CD4-positive, alpha-beta memory T cell (primary cell): ENCODE data around the gene MAST4. TPM values are rescaled to one million over a fixed set of nuclear protein-coding genes. Genes with fewer than 3 reads are reported as not detected.

Experiments
- CTCF ChIA-PET: fragments of 350-600 bp; sonication (Branson Sonifier 250); formaldehyde crosslinking; loops from one replicate; lab custom pipeline; 2021; ENCODE audit warnings: inconsistent platforms; ENCODE audit not compliant: partially characterized antibody; lab: Charles Lee
- POLR2A ChIA-PET: fragments of 350-600 bp; sonication (Branson Sonifier 250); formaldehyde crosslinking; loops from one replicate; lab custom pipeline; 2021; ENCODE audit not compliant: partially characterized antibody; lab: Charles Lee
- DNase-seq, 5 donors: peaks; one replicate each; pipeline versions ENCODE4 v3.0.0 to v3.0.0-alpha.2; 2020 to 2022; ENCODE audit warnings: mixed read lengths in 1 of 5
- H3K27ac ChIP-seq: one replicate; pipeline ENCODE4 v1.7.0; 2013; ENCODE audit warnings: low read depth, low read length
- H3K27me3 ChIP-seq: 2 replicates; pipeline ENCODE4 v1.7.0; 2013; ENCODE audit warnings: mild to moderate bottlenecking, low read length, moderate library complexity; ENCODE audit not compliant: insufficient read depth
- H3K36me3 ChIP-seq: 2 replicates; pipeline ENCODE4 v1.7.0; 2013; ENCODE audit warnings: mild to moderate bottlenecking, low read length, moderate library complexity; ENCODE audit not compliant: insufficient read depth
- H3K4me1 ChIP-seq: 2 replicates; pipeline ENCODE4 v1.7.0; 2013; ENCODE audit warnings: mild to moderate bottlenecking, low read length, moderate library complexity; ENCODE audit not compliant: insufficient read depth
- H3K4me3 ChIP-seq, 2 donors: one replicate each; pipeline ENCODE4 v1.7.0; 2013; ENCODE audit warnings: low read length in 2 of 2, mild to moderate bottlenecking in 1 of 2
- H3K9me3 ChIP-seq, 2 donors: one replicate each; pipeline ENCODE4 v1.7.0; 2013; ENCODE audit warnings: low read length in 2 of 2, control low read depth in 1 of 2; ENCODE audit not compliant: control insufficient read depth in 1 of 2
- H3K27ac Mint-ChIP-seq, 7 donors: one replicate each; pipeline ENCODE4 v1.8.0; 2020 to 2021; ENCODE audit warnings: mixed read lengths in 7 of 7, mild to moderate bottlenecking in 6 of 7, inconsistent platforms in 3 of 7, moderate library complexity in 3 of 7
- H3K27me3 Mint-ChIP-seq, 2 donors: one replicate each; pipeline ENCODE4 v1.8.0; 2020 to 2021; ENCODE audit warnings: mixed read lengths in 2 of 2
- H3K36me3 Mint-ChIP-seq, 2 donors: one replicate each; pipeline ENCODE4 v1.8.0; 2020 to 2021; ENCODE audit warnings: mixed read lengths in 2 of 2, inconsistent platforms in 1 of 2, mild to moderate bottlenecking in 1 of 2
- H3K4me1 Mint-ChIP-seq, 4 donors: one replicate each; pipeline ENCODE4 v1.8.0; 2020 to 2021; ENCODE audit warnings: mixed read lengths in 4 of 4, mild to moderate bottlenecking in 1 of 4
- H3K4me3 Mint-ChIP-seq, 8 donors: one replicate each; pipeline ENCODE4 v1.8.0; 2020 to 2021; ENCODE audit warnings: mixed read lengths in 8 of 8, mild to moderate bottlenecking in 7 of 8, moderate library complexity in 6 of 8, inconsistent platforms in 3 of 8
- H3K9me3 Mint-ChIP-seq, 8 donors: one replicate each; pipeline ENCODE4 v1.8.0; 2020 to 2021; ENCODE audit warnings: mixed read lengths in 8 of 8, mild to moderate bottlenecking in 5 of 8, inconsistent platforms in 3 of 8, moderate library complexity in 1 of 8
- intact Hi-C: fragments of 100-400 bp; cut with micrococcal nuclease; formaldehyde crosslinking; loops from one replicate; pipeline ENCODE4 v1.15.1; 2023
- polyA plus RNA-seq, 2 donors: library from polyadenylated mRNA; unstranded; fragments of 300-500 nt; fragmentation: Illumina TruSeq; gene quantifications; one replicate each; pipeline ENCODE4 v1.2.3, GENCODE V29; 2021
- total RNA-seq, 2 experiments: library from RNA; stranded (reverse); gene quantifications; one replicate each; pipeline ENCODE4 v1.2.3, GENCODE V29; 2021

The MAST4 gene
- total and polyA plus RNA-seq, 4 experiments from 2014 or later, result 9.2 to 27.0 (median 21.3) TPM

DNA sequence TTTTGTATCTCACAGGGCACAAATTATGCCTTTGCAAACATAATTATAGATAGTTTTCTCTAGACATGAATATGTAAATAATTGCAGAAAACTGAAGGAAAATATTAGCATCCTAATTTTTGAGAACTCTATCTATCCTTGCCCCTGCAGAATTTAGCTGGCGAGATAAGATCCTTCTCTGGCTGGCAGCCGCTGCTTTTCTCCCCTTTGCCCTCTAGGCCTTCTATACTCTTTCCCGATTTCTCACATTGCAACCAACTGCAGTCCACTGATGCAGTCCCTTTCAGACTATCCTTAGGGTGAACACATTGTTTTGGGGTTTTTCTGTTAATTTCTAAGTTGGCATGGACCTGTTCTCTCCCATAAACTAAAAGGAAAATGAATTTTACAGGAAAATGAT, 509.1 kb downstream of the MAST4 start:
- H3K36me3 ChIP-seq, result peaks cover 11% of the 10 kb centered on the region
- peaks cover under 1 to 3% (median 3%) of the 10 kb centered on the region in 4 donors for H3K4me1 Mint-ChIP-seq

DNA sequence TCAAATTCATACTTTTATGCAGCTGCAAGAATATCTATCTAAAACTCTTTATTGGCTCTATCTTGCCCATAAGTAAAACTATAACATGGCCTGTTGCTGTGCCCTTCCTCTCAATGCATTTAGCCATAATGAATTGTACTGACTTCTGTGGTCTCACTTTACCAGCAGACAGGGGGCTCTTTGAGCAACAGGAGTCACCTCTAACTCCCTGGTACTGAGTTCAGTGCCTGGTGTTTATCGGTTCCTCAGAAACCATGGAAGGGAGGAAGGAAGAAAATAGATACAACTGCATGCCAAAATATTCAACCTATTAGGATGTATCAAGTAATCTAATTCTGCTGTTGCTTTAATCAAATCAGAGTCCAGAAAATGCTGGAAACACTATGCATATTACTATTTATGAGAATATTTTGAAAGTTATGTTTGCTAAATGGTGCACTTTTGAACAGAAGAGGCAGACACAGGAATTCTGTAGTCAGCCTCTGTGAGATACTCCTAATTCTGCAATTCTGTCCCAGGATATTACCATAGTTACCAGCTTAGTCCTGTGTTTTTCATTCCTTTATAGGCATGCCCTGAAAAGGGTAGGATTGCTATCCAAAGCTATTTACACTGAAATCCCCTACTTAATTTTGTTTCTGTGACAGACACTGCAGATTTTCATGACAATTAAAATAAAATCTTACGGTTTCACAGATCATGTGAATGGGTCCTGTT, 510.6 kb downstream of the MAST4 start:
- peaks cover 60 to 63% of the 10 kb centered on the region in 2 donors for H3K36me3 Mint-ChIP-seq
- ChIA-PET CTCF (interaction anchor here (1.6 kb wide), 1 partner anchor 11 kb away, joined by 3 read pairs; no protein-coding TSS in a partner anchor), POLR2A (no interaction called here)
- H3K9me3 Mint-ChIP-seq, result peaks cover 0 to 2% (median 0%) of the 10 kb centered on the region in 8 donors
- Histone ChIP-seq H3K27ac (no peak overlapping the region), H3K36me3 (peaks cover 9% of the 10 kb centered on the region), H3K4me1 (no peaks in the 10 kb centered on the region), H3K9me3 (no peaks in the 10 kb centered on the region), H3K4me3 (no peak overlapping the region), H3K27me3 (no peaks in the 10 kb centered on the region)
- no peak for DNase-seq
- intact Hi-C loops, result loop anchor here (10.0 kb wide), 1 partner anchor 122 kb away; no protein-coding TSS in a partner anchor
- H3K27ac Mint-ChIP-seq, result peak overlapping the region in 1 of 7 donors; percentile 43
- H3K27me3 Mint-ChIP-seq, result no peaks in the 10 kb centered on the region
- no peak overlapping the region for H3K4me3 Mint-ChIP-seq
- no peaks in the 10 kb centered on the region for H3K4me1 Mint-ChIP-seq

More for the DNA sequence above, 509.1 kb downstream of the MAST4 start:
- Histone ChIP-seq H3K27ac (no peak overlapping the region), H3K9me3 (no peaks in the 10 kb centered on the region), H3K4me1 (no peaks in the 10 kb centered on the region), H3K4me3 (no peak overlapping the region), H3K27me3 (no peaks in the 10 kb centered on the region)
- intact Hi-C loops, result loop anchor here (10.0 kb wide), 1 partner anchor 120 kb away; no protein-coding TSS in a partner anchor
- Mint-ChIP-seq H3K36me3 (peaks cover 51 to 65% of the 10 kb centered on the region in 2 donors), H3K27me3 (no peaks in the 10 kb centered on the region), H3K4me3 (no peak overlapping the region), H3K9me3 (peaks cover 0 to 2% (median 0%) of the 10 kb centered on the region in 8 donors), H3K27ac (no peak overlapping the region)
- ChIA-PET CTCF (no interaction called here), POLR2A (no interaction called here)
- DNase-seq, result no peak

DNA sequence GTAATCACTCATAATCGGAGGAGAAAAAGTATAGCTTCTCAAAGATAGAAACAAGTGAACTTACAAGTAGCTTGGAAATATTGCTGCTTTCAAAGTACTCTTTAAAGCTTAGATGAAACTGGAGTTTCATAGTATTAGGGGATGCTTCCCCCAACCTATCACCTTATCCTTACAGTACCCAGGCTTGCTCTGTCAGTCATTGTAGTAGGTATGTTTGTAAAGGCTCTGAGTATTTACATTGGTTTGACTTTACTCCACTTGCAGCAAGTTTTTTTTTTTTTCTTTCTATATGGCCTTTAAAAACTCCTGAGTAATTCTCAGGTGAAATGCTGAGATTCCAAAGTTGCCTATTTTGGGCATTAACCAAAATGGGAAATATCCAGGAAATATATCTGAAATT, 515.6 kb downstream of the MAST4 start:
- no peak overlapping the region for H3K27ac Mint-ChIP-seq
- ChIA-PET POLR2A (no interaction called here), CTCF (no interaction called here)
- peaks cover 47 to 50% of the 10 kb centered on the region in 2 donors for H3K36me3 Mint-ChIP-seq
- no peaks in the 10 kb centered on the region for H3K9me3 Mint-ChIP-seq
- Histone ChIP-seq H3K9me3 (no peaks in the 10 kb centered on the region), H3K4me1 (no peaks in the 10 kb centered on the region), H3K4me3 (no peak overlapping the region), H3K27ac (no peak overlapping the region), H3K27me3 (no peaks in the 10 kb centered on the region), H3K36me3 (peaks cover 10% of the 10 kb centered on the region)
- H3K4me3 Mint-ChIP-seq, result no peak overlapping the region
- no peaks in the 10 kb centered on the region for H3K4me1 Mint-ChIP-seq
- DNase-seq, result no peak
- no peaks in the 10 kb centered on the region for H3K27me3 Mint-ChIP-seq
- intact Hi-C loops, result no loop called here

DNA sequence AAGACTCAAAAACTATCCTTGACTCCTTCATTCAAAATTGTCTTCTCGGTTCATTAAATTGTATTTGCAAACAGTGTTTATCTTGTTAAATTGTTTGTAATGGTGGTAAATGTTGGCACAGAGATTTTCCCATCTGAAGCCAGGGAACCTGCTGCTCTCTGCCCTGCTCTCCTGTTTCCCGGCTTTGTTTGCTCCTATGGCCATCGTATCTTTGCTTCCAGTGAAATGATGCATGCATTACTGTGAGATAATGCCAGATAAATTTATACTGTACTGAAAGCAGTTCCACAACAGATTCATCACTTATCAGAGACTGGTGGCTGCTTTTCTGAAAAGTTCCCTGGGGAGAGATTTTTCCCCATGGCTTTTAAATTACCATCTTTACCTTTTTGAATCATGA, 519.1 kb downstream of the MAST4 start:
- H3K4me1 Mint-ChIP-seq, result no peaks in the 10 kb centered on the region
- no peak overlapping the region for H3K4me3 ChIP-seq
- peaks cover 57 to 61% of the 10 kb centered on the region in 2 donors for H3K36me3 Mint-ChIP-seq

DNA sequence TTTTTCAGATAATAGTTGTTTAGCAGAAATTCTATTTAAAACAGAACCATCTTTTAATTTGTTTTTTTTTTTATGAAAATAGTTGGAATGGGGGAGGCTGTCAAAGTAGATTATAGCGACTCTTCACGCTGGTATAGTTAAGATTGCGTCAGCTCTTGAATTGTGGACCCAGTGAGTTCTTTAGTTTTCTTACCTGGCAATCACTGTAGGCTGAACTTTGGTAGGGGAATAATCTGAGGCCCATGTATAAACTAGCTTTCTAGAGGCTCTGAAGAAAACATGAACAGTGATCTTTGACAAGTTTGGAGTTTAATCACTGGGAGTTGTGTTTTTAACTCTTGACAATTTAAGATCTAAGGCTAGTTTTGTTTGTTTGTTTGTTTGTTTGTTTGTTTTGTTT, 519.6 kb downstream of the MAST4 start:
- Histone ChIP-seq H3K4me3 (no peak overlapping the region), H3K4me1 (no peaks in the 10 kb centered on the region), H3K27ac (no peak overlapping the region), H3K9me3 (no peaks in the 10 kb centered on the region), H3K27me3 (no peaks in the 10 kb centered on the region), H3K36me3 (peaks cover 10% of the 10 kb centered on the region)
- H3K4me3 Mint-ChIP-seq, result no peak overlapping the region
- CTCF ChIA-PET, result no interaction called here
- no peak overlapping the region for H3K27ac Mint-ChIP-seq
- DNase-seq, result no peak
- no peaks in the 10 kb centered on the region for H3K9me3 Mint-ChIP-seq
- intact Hi-C loops, result no loop called here
- peaks cover 55 to 58% of the 10 kb centered on the region in 2 donors for H3K36me3 Mint-ChIP-seq
- POLR2A ChIA-PET, result no interaction called here
- H3K27me3 Mint-ChIP-seq, result no peaks in the 10 kb centered on the region
- H3K4me1 Mint-ChIP-seq, result no peaks in the 10 kb centered on the region

More for the DNA sequence above, 519.1 kb downstream of the MAST4 start:
- Histone ChIP-seq H3K36me3 (peaks cover 10% of the 10 kb centered on the region), H3K27ac (no peak overlapping the region), H3K27me3 (no peaks in the 10 kb centered on the region), H3K4me1 (no peaks in the 10 kb centered on the region), H3K9me3 (no peaks in the 10 kb centered on the region)
- ChIA-PET POLR2A (no interaction called here), CTCF (no interaction called here)
- Mint-ChIP-seq H3K4me3 (no peak overlapping the region), H3K9me3 (no peaks in the 10 kb centered on the region), H3K27me3 (no peaks in the 10 kb centered on the region), H3K27ac (no peak overlapping the region)
- no peak for DNase-seq
- intact Hi-C loops, result no loop called here

DNA sequence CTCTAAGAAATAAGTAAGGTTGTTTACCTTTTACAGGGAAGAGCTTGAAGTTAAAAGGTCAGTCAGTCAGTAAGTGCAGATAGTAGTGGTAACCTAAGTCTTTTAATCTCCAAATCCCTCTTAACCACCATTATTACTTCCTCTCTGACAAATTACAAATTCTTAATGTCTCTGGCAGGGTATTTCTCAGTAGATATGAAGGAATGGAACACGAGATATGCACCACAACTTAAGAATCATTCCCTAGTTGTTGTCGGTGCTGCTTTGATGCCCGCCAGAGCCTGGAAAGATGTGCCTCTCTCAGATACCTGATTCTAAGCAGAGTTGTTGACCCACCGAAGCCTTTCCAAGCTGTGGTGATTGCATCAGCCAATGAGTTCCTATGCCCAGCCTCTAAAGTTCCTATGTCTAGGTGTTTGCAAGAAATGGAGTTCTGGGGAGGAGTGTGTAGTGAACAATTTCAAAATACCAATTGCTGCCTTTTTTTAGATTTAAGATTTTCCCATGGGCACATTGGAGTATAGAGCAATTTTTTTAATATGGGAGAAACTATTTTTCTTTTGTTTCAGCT, 521.9 kb downstream of the MAST4 start:
- intact Hi-C loops, result no loop called here
- POLR2A ChIA-PET, result no interaction called here
- Mint-ChIP-seq H3K27ac (no peak overlapping the region), H3K27me3 (no peaks in the 10 kb centered on the region), H3K9me3 (no peaks in the 10 kb centered on the region), H3K36me3 (peaks cover 53 to 55% of the 10 kb centered on the region in 2 donors), H3K4me1 (no peaks in the 10 kb centered on the region), H3K4me3 (no peak overlapping the region)
- no peaks in the 10 kb centered on the region for H3K27me3 ChIP-seq
- no peak for DNase-seq
- no peak overlapping the region for H3K27ac ChIP-seq
- CTCF ChIA-PET, result interaction anchor here (1.0 to 1.3 kb wide), 2 partner anchors 11 to 18 kb away, joined by 3 read pairs; no protein-coding TSS in a partner anchor
- H3K4me3 ChIP-seq, result no peak overlapping the region
- no peaks in the 10 kb centered on the region for H3K4me1 ChIP-seq
- H3K9me3 ChIP-seq, result no peaks in the 10 kb centered on the region
- H3K36me3 ChIP-seq, result peaks cover 3% of the 10 kb centered on the region

DNA sequence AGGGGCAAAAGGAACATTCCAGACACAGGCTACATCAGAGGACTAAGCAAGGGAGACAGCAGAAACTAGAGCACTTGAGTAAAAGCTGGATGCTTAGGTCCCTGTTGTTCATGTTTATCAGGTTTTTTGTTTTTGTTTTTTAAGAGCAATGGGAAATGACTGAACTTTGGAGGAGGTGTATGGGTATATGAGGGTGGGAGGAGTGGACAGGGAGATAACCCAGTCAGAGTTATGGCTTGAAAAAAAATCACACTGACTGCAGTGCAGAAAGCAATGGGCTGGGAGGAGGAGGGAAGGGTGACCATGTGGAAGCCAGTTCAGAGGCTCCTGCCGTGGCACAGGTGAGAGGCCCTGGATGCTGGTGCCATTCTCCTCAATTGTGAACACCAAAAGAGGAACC, 522.8 kb downstream of the MAST4 start:
- no peak overlapping the region for H3K27ac Mint-ChIP-seq
- CTCF ChIA-PET, result interaction anchor here (1.0 kb wide), 1 partner anchor 17 kb away, joined by 3 read pairs; no protein-coding TSS in a partner anchor
- H3K9me3 Mint-ChIP-seq, result no peaks in the 10 kb centered on the region

More for the DNA sequence above, 522.8 kb downstream of the MAST4 start:
- intact Hi-C loops, result no loop called here
- Mint-ChIP-seq H3K4me3 (no peak overlapping the region), H3K4me1 (no peaks in the 10 kb centered on the region), H3K36me3 (peaks cover 50 to 53% of the 10 kb centered on the region in 2 donors), H3K27me3 (no peaks in the 10 kb centered on the region)
- no peaks in the 10 kb centered on the region for H3K4me1 ChIP-seq
- POLR2A ChIA-PET, result no interaction called here
- H3K4me3 ChIP-seq, result no peak overlapping the region
- no peaks in the 10 kb centered on the region for H3K27me3 ChIP-seq
- no peak overlapping the region for H3K27ac ChIP-seq
- H3K36me3 ChIP-seq, result peaks cover 3% of the 10 kb centered on the region
- no peak for DNase-seq
- H3K9me3 ChIP-seq, result no peaks in the 10 kb centered on the region
